DND-41 (cell line): ENCODE results near the gene CACNA2D3.

Experiments
- ATAC-seq: fragments of 200-7000 bp; cut with Tn5 transposase; 3 replicates; pipeline ENCODE4 v1.9.1; 2021; ENCODE audit warnings: low read depth; ENCODE audit not compliant: insufficient read depth
- DNase-seq: peaks from one replicate; pipeline ENCODE4 v3.0.0-alpha.2; 2020
- H2AFZ ChIP-seq: 2 replicates; pipeline ENCODE4 v1.6.0; 2012; ENCODE audit warnings: low read depth, low read length
- H3K27ac ChIP-seq: 2 replicates; pipeline ENCODE4 v1.5.1; 2012; ENCODE audit warnings: low read length, inconsistent platforms
- H3K27me3 ChIP-seq: fragments of 200-600 bp; sonication (generic); 2 replicates; pipeline ENCODE4 v1.6.0; 2012; ENCODE audit warnings: low read length, mild to moderate bottlenecking, inconsistent platforms; ENCODE audit not compliant: insufficient read depth, poor library complexity
- H3K36me3 ChIP-seq: 2 replicates; pipeline ENCODE4 v1.5.1; 2012; ENCODE audit warnings: low read length, inconsistent platforms; ENCODE audit not compliant: insufficient read depth
- H3K4me1 ChIP-seq: 2 replicates; pipeline ENCODE4 v1.5.1; 2012; ENCODE audit warnings: mild to moderate bottlenecking, low read length; ENCODE audit not compliant: insufficient read depth
- H3K4me2 ChIP-seq: 2 replicates; pipeline ENCODE4 v1.6.0; 2012; ENCODE audit warnings: mild to moderate bottlenecking, moderate library complexity, low read length, inconsistent platforms; ENCODE audit not compliant: insufficient read depth
- H3K4me3 ChIP-seq, 2 experiments: fragments of 200-600 bp in 1 of 2; shearing (Covaris generic) in 1 of 2; 2 replicates each; pipeline ENCODE4 v1.5.1; 2012 to 2016; ENCODE audit warnings: inconsistent platforms in 2 of 2, low read length in 2 of 2, mild to moderate bottlenecking in 2 of 2, low read depth in 1 of 2, moderate library complexity in 1 of 2
- H3K79me2 ChIP-seq: 2 replicates; pipeline ENCODE4 v1.6.0; 2012; ENCODE audit warnings: low read length, inconsistent platforms; ENCODE audit not compliant: insufficient read depth
- H3K9ac ChIP-seq: 2 replicates; pipeline ENCODE4 v1.6.0; 2012; ENCODE audit warnings: low read depth, mild to moderate bottlenecking, inconsistent platforms, low read length, moderate library complexity
- H3K9me3 ChIP-seq: 2 replicates; pipeline ENCODE4 v1.5.1; 2012; ENCODE audit warnings: low read length, moderate library complexity, mild to moderate bottlenecking, inconsistent platforms; ENCODE audit not compliant: insufficient read depth, severe bottlenecking
- H4K20me1 ChIP-seq: 2 replicates; pipeline ENCODE4 v1.6.0; 2012; ENCODE audit warnings: low read length; ENCODE audit not compliant: insufficient read depth
- CTCF ChIP-seq: IDR thresholded peaks from 2 replicates; pipeline ENCODE4 v1.5.1; 2012; ENCODE audit warnings: borderline replicate concordance, low read length, moderate library complexity, mild to moderate bottlenecking; ENCODE audit not compliant: poor library complexity, severe bottlenecking; ENCODE audit errors: extremely low read depth
- EZH2 ChIP-seq: IDR thresholded peaks from 3 replicates; pipeline ENCODE4 v1.6.1; 2012; ENCODE audit warnings: borderline replicate concordance, low read depth, mild to moderate bottlenecking, moderate library complexity, low read length, inconsistent platforms; ENCODE audit not compliant: severe bottlenecking

The CACNA2D3 gene

GRCh38 chr3:54888873-54889272 lies 766.5 kb downstream of the CACNA2D3 start:
- no peaks in the 10 kb centered on the region for H4K20me1 ChIP-seq
- H3K4me2 ChIP-seq: no peak overlapping the region
- H2AFZ ChIP-seq: no peak overlapping the region
- H3K79me2 ChIP-seq: no peaks in the 10 kb centered on the region
- no peaks in the 10 kb centered on the region for H3K9me3 ChIP-seq
- no peak overlapping the region for H3K9ac ChIP-seq
- H3K27ac ChIP-seq: no peak overlapping the region
- no peak for DNase-seq
- H3K27me3 ChIP-seq: no peaks in the 10 kb centered on the region
- H3K4me3 ChIP-seq: no peak overlapping the region
- no peak for TF ChIP-seq EZH2
- no peak for TF ChIP-seq CTCF
- ATAC-seq: no peak
- H3K36me3 ChIP-seq: no peaks in the 10 kb centered on the region
- H3K4me1 ChIP-seq: no peaks in the 10 kb centered on the region

- H3K27ac ChIP-seq: no peak overlapping the region
Measured at GRCh38 chr3:54889731-54890130, 767.4 kb downstream of the CACNA2D3 start.

GRCh38 chr3:54891540-54891897 lies 769.2 kb downstream of the CACNA2D3 start:
- no peak overlapping the region for H3K4me2 ChIP-seq
- H3K9ac ChIP-seq: no peak overlapping the region
- no peak overlapping the region for H2AFZ ChIP-seq
- DNase-seq (no peak), ATAC-seq (no peak)
- H3K27me3 ChIP-seq: no peaks in the 10 kb centered on the region
- H4K20me1 ChIP-seq: no peaks in the 10 kb centered on the region
- H3K27ac ChIP-seq: no peak overlapping the region
- no peaks in the 10 kb centered on the region for H3K9me3 ChIP-seq
- H3K36me3 ChIP-seq: no peaks in the 10 kb centered on the region
- H3K79me2 ChIP-seq: no peaks in the 10 kb centered on the region
- H3K4me3 ChIP-seq: no peak overlapping the region
- TF ChIP-seq EZH2 (no peak), CTCF (no peak)
- no peaks in the 10 kb centered on the region for H3K4me1 ChIP-seq

More at GRCh38 chr3:54889731-54890130, 767.4 kb downstream of the CACNA2D3 start:
- no peaks in the 10 kb centered on the region for H3K4me1 ChIP-seq
- no peaks in the 10 kb centered on the region for H3K79me2 ChIP-seq
- no peak overlapping the region for H3K9ac ChIP-seq
- no peaks in the 10 kb centered on the region for H4K20me1 ChIP-seq
- H3K9me3 ChIP-seq: no peaks in the 10 kb centered on the region
- no peaks in the 10 kb centered on the region for H3K27me3 ChIP-seq
- ATAC-seq (no peak), DNase-seq (no peak)
- H3K4me3 ChIP-seq: no peak overlapping the region
- H3K36me3 ChIP-seq: no peaks in the 10 kb centered on the region
- no peak for TF ChIP-seq EZH2
- TF ChIP-seq CTCF: no peak
- no peak overlapping the region for H3K4me2 ChIP-seq
- H2AFZ ChIP-seq: no peak overlapping the region

GRCh38 chr3:54892168-54892567 lies 769.8 kb downstream of the CACNA2D3 start:
- no peak overlapping the region for H3K27ac ChIP-seq
- H3K4me2 ChIP-seq: no peak overlapping the region
- H3K36me3 ChIP-seq: no peaks in the 10 kb centered on the region
- H3K4me1 ChIP-seq: no peaks in the 10 kb centered on the region
- no peak for TF ChIP-seq CTCF
- TF ChIP-seq EZH2: no peak
- no peak for DNase-seq
- H4K20me1 ChIP-seq: no peaks in the 10 kb centered on the region
- no peaks in the 10 kb centered on the region for H3K79me2 ChIP-seq
- H2AFZ ChIP-seq: no peak overlapping the region
- H3K9me3 ChIP-seq: no peaks in the 10 kb centered on the region
- no peaks in the 10 kb centered on the region for H3K27me3 ChIP-seq
- no peak overlapping the region for H3K9ac ChIP-seq
- H3K4me3 ChIP-seq: no peak overlapping the region
- no peak for ATAC-seq
